Trophoblast cell (in vitro differentiated cells and primary cell): Measurements from ENCODE around the gene FAM118B.

Source experiments
- DNase-seq, 2 donors: peaks; one replicate each; pipeline ENCODE4 v3.0.0-alpha.2; 2016
- H2AFZ ChIP-seq: 2 replicates; pipeline ENCODE4 v1.6.1; 2013; ENCODE audit warnings: low read length, moderate library complexity, mild to moderate bottlenecking; ENCODE audit not compliant: insufficient read depth, poor library complexity
- H2AK5ac ChIP-seq: 2 replicates; pipeline ENCODE4 v1.6.1; 2013; ENCODE audit warnings: mild to moderate bottlenecking, low read length
- H2BK120ac ChIP-seq: 2 replicates; pipeline ENCODE4 v1.6.1; 2013; ENCODE audit warnings: low read length, mild to moderate bottlenecking, moderate library complexity; ENCODE audit not compliant: insufficient read depth, poor library complexity
- H2BK12ac ChIP-seq: 2 replicates; pipeline ENCODE4 v1.6.1; 2013; ENCODE audit warnings: mild to moderate bottlenecking, low read length, moderate library complexity
- H2BK5ac ChIP-seq: 2 replicates; pipeline ENCODE4 v1.6.1; 2013; ENCODE audit warnings: low read length, low read depth, moderate library complexity, mild to moderate bottlenecking; ENCODE audit not compliant: poor library complexity
- H3K14ac ChIP-seq: 2 replicates; pipeline ENCODE4 v1.6.1; 2013; ENCODE audit warnings: mild to moderate bottlenecking, low read length
- H3K18ac ChIP-seq: 2 replicates; pipeline ENCODE4 v1.6.1; 2013; ENCODE audit warnings: mild to moderate bottlenecking, low read length
- H3K23ac ChIP-seq: 2 replicates; pipeline ENCODE4 v1.6.1; 2013; ENCODE audit warnings: low read length
- H3K27ac ChIP-seq: 2 replicates; pipeline ENCODE4 v1.5.1; 2013; ENCODE audit warnings: low read depth, mild to moderate bottlenecking, inconsistent platforms, low read length, moderate library complexity
- H3K27me3 ChIP-seq: 2 replicates; pipeline ENCODE4 v1.6.1; 2013; ENCODE audit warnings: inconsistent platforms, mild to moderate bottlenecking, low read length, moderate library complexity; ENCODE audit not compliant: insufficient read depth
- H3K36me3 ChIP-seq, 2 experiments: 1 replicate in 1 of 2; 2 replicates in 1 of 2; pipeline ENCODE4 v1.6.1; 2013; ENCODE audit warnings: low read length in 2 of 2, mild to moderate bottlenecking in 2 of 2, moderate library complexity in 1 of 2; ENCODE audit not compliant: insufficient read depth in 2 of 2, control insufficient read depth in 1 of 2
- H3K4ac ChIP-seq: 2 replicates; pipeline ENCODE4 v1.6.1; 2013; ENCODE audit warnings: low read depth, mild to moderate bottlenecking, low read length, moderate library complexity
- H3K4me1 ChIP-seq, 2 experiments: 1 replicate in 1 of 2; 2 replicates in 1 of 2; pipeline ENCODE4 v1.6.1; 2013; ENCODE audit warnings: low read length in 2 of 2, mild to moderate bottlenecking in 2 of 2, moderate library complexity in 1 of 2; ENCODE audit not compliant: insufficient read depth in 2 of 2, control insufficient read depth in 1 of 2
- H3K4me2 ChIP-seq: 2 replicates; pipeline ENCODE4 v1.6.1; 2013; ENCODE audit warnings: inconsistent platforms, mild to moderate bottlenecking, low read length, moderate library complexity
- H3K4me3 ChIP-seq: 2 replicates; pipeline ENCODE4 v1.5.1; 2013; ENCODE audit warnings: mild to moderate bottlenecking, low read depth, low read length, inconsistent platforms
- H3K79me1 ChIP-seq: one replicate; pipeline ENCODE4 v1.6.1; 2013; ENCODE audit warnings: low read length
- H3K79me2 ChIP-seq: 2 replicates; pipeline ENCODE4 v1.6.1; 2013; ENCODE audit warnings: low read length, mild to moderate bottlenecking; ENCODE audit not compliant: control insufficient read depth, insufficient read depth, poor library complexity
- H3K9ac ChIP-seq: 2 replicates; pipeline ENCODE4 v1.6.1; 2013; ENCODE audit warnings: mild to moderate bottlenecking, low read length
- H3K9me3 ChIP-seq: 2 replicates; pipeline ENCODE4 v1.6.1; 2013; ENCODE audit warnings: low read depth, mild to moderate bottlenecking, control low read depth, inconsistent platforms, low read length; ENCODE audit not compliant: insufficient read depth
- H4K12ac ChIP-seq: 2 replicates; pipeline ENCODE4 v1.6.1; 2013; ENCODE audit warnings: low read depth, mild to moderate bottlenecking, low read length, moderate library complexity
- H4K8ac ChIP-seq: 2 replicates; pipeline ENCODE4 v1.6.1; 2013; ENCODE audit warnings: low read depth, mild to moderate bottlenecking, low read length, moderate library complexity
- H4K91ac ChIP-seq: one replicate; pipeline ENCODE4 v1.6.1; 2013; ENCODE audit warnings: low read depth, mild to moderate bottlenecking, low read length, moderate library complexity
- WGBS: extraction: QIAGEN DNeasy Blood & Tissue Kit; methylation state at CpG from one replicate; pipeline ENCODE4 v1.1.7; 2013; ENCODE audit warnings: missing lambda C conversion rate; ENCODE audit not compliant: insufficient read length, insufficient coverage; ENCODE audit errors: extremely low coverage; 5-methylcytosine and 5-hydroxymethylcytosine counted together

Gene FAM118B

DNA sequence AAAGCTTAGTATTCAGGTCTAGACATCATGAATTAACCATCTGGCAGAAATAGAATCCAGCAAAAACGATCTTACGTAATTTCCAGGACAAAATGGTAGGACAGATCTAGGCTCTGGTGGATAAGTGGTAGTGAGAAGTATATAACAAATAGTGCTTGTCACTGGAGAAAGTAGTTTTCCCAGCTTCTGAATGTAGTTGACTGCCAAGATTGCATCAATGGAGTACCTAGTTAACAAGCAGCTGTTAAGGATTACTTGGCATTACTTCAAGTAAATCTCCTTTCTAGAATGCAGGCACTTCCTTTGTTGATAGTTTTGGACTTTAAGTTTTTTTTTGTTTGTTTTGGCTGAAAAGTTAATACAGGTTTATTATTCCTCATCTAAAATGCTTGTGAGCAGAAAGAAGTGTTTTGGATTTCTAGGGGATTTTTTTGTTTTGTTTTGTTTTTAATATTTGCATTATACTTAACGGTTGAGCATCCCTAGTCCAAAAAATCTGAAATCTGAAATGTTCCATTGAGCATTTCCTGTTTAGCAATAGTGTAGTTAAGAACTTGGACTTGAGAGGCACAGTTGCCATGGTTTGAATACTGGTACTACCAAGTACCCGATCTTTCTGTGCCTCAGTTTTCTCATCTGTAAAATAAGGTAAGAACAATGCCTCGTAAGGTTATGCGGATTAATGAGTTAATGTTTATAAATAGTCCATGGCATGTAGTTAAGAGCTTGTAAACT lies 20.3 kb downstream of the FAM118B start:
- DNase-seq, result no peak
- no peak overlapping the region for H4K8ac ChIP-seq
- no peak overlapping the region for H3K4ac ChIP-seq
- WGBS, result no CpG with 5 or more reads among the region's 6 CpGs
- H2BK120ac ChIP-seq, result no peak overlapping the region
- no peak overlapping the region for H3K4me3 ChIP-seq
- H3K4me2 ChIP-seq, result no peak overlapping the region
- H4K91ac ChIP-seq, result no peak overlapping the region
- no peaks in the 10 kb centered on the region for H3K79me2 ChIP-seq
- H3K79me1 ChIP-seq, result no peaks in the 10 kb centered on the region
- no peaks in the 10 kb centered on the region for H3K27me3 ChIP-seq
- H3K36me3 ChIP-seq, result peaks cover 5 to 8% of the 10 kb centered on the region in 2 experiments
- H2BK5ac ChIP-seq, result no peak overlapping the region
- no peak overlapping the region for H3K27ac ChIP-seq
- no peak overlapping the region for H3K9ac ChIP-seq
- H2AFZ ChIP-seq, result no peak overlapping the region
- no peak overlapping the region for H3K23ac ChIP-seq
- no peak overlapping the region for H2BK12ac ChIP-seq
- no peak overlapping the region for H3K14ac ChIP-seq
- H3K4me1 ChIP-seq, result no peaks in the 10 kb centered on the region
- H4K12ac ChIP-seq, result no peak overlapping the region
- no peak overlapping the region for H3K18ac ChIP-seq
- no peaks in the 10 kb centered on the region for H3K9me3 ChIP-seq
- no peak overlapping the region for H2AK5ac ChIP-seq

DNA sequence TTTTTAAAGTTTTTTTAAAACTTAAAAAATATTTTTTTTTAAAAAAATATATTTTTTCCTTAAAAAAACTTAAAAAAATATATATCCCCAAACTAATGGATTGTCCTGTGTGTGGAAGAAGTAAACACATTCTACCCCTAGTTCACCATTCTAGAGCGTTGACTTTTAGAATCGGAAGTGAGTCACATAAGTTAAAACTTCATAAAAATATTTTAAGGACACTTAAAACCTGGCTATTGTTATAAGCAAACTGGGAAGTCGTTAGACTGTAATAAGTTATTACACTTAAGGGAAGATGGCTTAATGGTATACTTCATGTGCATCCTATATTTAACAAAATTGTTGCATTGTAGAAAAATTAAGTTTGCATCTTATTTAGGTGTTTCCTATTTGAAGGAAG lies 21.1 kb downstream of the FAM118B start:
- no peak for DNase-seq
- WGBS, result no CpG with 5 or more reads among the region's 3 CpGs
- no peak overlapping the region for H3K4me3 ChIP-seq
- no peak overlapping the region for H3K14ac ChIP-seq
- no peak overlapping the region for H2AK5ac ChIP-seq
- no peak overlapping the region for H3K18ac ChIP-seq
- no peak overlapping the region for H3K27ac ChIP-seq
- no peak overlapping the region for H4K12ac ChIP-seq
- H3K23ac ChIP-seq, result no peak overlapping the region
- H2BK5ac ChIP-seq, result no peak overlapping the region
- H2BK120ac ChIP-seq, result no peak overlapping the region
- H2AFZ ChIP-seq, result no peak overlapping the region
- no peaks in the 10 kb centered on the region for H3K79me1 ChIP-seq
- H3K79me2 ChIP-seq, result no peaks in the 10 kb centered on the region
- H3K4me1 ChIP-seq, result no peaks in the 10 kb centered on the region
- H4K8ac ChIP-seq, result no peak overlapping the region
- H3K4ac ChIP-seq, result no peak overlapping the region
- H3K9ac ChIP-seq, result no peak overlapping the region
- no peak overlapping the region for H2BK12ac ChIP-seq
- no peaks in the 10 kb centered on the region for H3K9me3 ChIP-seq
- H3K36me3 ChIP-seq, result peaks cover 5% of the 10 kb centered on the region in 2 experiments
- no peaks in the 10 kb centered on the region for H3K27me3 ChIP-seq
- H4K91ac ChIP-seq, result no peak overlapping the region
- no peak overlapping the region for H3K4me2 ChIP-seq

DNA sequence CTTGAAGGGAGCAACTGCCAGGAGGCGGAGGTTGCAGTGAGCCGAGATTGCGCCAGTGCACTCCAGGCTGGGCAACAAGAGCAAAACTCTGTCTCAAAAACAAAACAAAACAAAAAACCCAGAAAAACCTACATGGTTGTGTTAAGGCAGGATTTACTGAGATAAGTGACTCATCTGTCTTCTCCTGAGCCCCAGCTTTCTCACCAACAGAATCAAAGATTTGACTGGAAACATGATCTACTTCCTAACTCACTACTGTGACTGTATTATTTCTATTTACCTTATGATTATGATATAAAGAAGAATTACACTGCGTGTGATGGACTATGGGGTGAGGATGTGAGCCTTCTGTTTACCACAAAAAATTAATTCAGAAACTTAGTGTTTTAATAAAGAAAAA lies 21.8 kb downstream of the FAM118B start:
- Histone ChIP-seq H3K4me2 (no peak overlapping the region), H3K9ac (no peak overlapping the region), H3K18ac (no peak overlapping the region), H2BK120ac (no peak overlapping the region), H3K4me1 (no peaks in the 10 kb centered on the region), H3K27ac (no peak overlapping the region), H3K79me2 (no peaks in the 10 kb centered on the region), H3K23ac (no peak overlapping the region), H4K8ac (no peak overlapping the region), H2AK5ac (no peak overlapping the region), H4K91ac (no peak overlapping the region), H4K12ac (no peak overlapping the region), H3K14ac (no peak overlapping the region), H3K79me1 (no peaks in the 10 kb centered on the region), H2AFZ (no peak overlapping the region), H2BK12ac (no peak overlapping the region), H3K27me3 (no peaks in the 10 kb centered on the region), H3K4ac (no peak overlapping the region), H3K9me3 (no peaks in the 10 kb centered on the region), H2BK5ac (no peak overlapping the region), H3K36me3 (peaks cover 5% of the 10 kb centered on the region in 2 experiments), H3K4me3 (no peak overlapping the region)
- no peak for DNase-seq
- WGBS, result no CpG with 5 or more reads among the region's 4 CpGs

DNA sequence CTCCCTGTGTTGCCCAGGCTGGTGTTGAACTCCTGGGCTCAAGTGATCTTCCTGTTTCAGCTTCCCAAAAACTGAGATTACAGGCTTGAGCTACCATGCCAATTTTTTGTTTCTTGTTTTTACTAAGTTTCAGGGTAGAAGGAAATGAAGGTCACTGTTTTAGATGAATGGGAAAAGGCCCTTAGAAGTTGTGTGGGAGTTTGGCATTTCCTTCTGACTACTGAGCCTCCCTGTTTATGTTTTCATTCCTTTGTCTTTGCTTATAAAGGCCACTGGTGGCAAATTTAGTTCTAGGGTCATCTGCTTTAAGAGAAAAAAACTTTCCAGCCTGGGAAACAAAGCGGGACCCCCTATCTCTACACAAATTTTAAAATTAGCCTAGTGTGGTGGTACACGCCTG lies 35.1 kb downstream of the FAM118B start:
- Histone ChIP-seq H4K91ac (no peak overlapping the region), H3K9me3 (no peaks in the 10 kb centered on the region), H3K4me2 (no peak overlapping the region), H3K23ac (no peak overlapping the region), H3K9ac (no peak overlapping the region), H2BK120ac (no peak overlapping the region), H3K18ac (no peak overlapping the region), H2BK12ac (no peak overlapping the region), H2AFZ (no peak overlapping the region), H3K4ac (no peak overlapping the region), H2AK5ac (no peak overlapping the region), H3K4me1 (no peaks in the 10 kb centered on the region), H2BK5ac (no peak overlapping the region), H3K79me1 (no peaks in the 10 kb centered on the region), H3K79me2 (no peaks in the 10 kb centered on the region), H3K27ac (no peak overlapping the region), H4K8ac (no peak overlapping the region), H3K36me3 (peaks cover 3 to 14% of the 10 kb centered on the region in 2 experiments), H4K12ac (no peak overlapping the region), H3K27me3 (no peaks in the 10 kb centered on the region), H3K4me3 (no peak overlapping the region), H3K14ac (no peak overlapping the region)
- no CpG with 5 or more reads among the region's 2 CpGs for WGBS
- DNase-seq, result no peak
